ENCODE measurements around the gene IGSF9B.

DNA sequence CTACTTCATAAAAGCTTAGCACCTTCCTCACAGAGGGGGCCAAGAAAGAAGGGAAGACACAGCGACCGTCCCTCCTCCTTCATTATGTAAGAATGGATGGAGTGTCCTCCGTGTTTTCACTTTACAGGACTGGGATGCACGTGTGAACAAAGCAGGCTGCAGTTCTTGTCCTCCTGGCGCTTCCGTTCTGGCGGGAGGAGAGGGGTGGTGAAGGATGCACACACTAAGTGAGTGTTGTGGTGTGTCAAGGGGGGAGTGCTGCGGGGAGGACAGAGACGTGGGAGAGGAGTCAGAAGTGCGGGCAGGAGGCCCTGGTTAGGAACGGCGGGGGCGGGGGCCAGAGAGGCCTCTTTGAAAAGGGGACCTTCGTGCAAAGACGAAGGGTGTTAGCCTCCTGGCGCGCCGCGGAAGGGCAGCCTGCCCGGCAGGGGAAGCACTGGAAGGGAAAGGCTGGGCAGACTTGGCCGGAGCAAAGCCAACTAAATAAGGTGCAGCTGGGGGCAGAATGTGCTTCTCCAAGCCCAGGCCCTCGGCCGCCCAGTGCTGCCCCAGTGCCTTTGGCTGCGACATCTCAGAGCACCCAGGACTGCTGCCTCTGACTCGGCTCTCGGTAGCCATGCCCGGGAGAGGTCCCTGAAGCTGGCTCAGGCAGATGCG lies 27.0 kb upstream of the IGSF9B start:
- TF ChIP-seq, protein P1, sequence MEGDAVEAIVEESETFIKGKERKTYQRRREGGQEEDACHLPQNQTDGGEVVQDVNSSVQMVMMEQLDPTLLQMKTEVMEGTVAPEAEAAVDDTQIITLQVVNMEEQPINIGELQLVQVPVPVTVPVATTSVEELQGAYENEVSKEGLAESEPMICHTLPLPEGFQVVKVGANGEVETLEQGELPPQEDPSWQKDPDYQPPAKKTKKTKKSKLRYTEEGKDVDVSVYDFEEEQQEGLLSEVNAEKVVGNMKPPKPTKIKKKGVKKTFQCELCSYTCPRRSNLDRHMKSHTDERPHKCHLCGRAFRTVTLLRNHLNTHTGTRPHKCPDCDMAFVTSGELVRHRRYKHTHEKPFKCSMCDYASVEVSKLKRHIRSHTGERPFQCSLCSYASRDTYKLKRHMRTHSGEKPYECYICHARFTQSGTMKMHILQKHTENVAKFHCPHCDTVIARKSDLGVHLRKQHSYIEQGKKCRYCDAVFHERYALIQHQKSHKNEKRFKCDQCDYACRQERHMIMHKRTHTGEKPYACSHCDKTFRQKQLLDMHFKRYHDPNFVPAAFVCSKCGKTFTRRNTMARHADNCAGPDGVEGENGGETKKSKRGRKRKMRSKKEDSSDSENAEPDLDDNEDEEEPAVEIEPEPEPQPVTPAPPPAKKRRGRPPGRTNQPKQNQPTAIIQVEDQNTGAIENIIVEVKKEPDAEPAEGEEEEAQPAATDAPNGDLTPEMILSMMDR (IDR thresholded peaks at IDR 0.05; ENCODE audit: low read depth, low read length, missing input control): no peak
- TF ChIP-seq RAD21 (IDR thresholded peaks at IDR 0.05) (no peak), MAX (IDR thresholded peaks at IDR 0.05) (no peak), JUND (IDR thresholded peaks at IDR 0.05) (no peak), EGR1 (IDR thresholded peaks at IDR 0.05; ENCODE audit: low read depth in 2 of 2) (no peak), TAF1 (conservative IDR thresholded peaks at IDR 0.05) (no peak), FOXA1 (IDR thresholded peaks at IDR 0.05) (no peak), SP1 (IDR thresholded peaks at IDR 0.05) (no peak), RXRA (IDR thresholded peaks at IDR 0.05) (no peak), GABPA (IDR thresholded peaks at IDR 0.05 in 1 of 2, conservative IDR thresholded peaks at IDR 0.05 in 1 of 2) (no peak)
- TF ChIP-seq, protein P2, sequence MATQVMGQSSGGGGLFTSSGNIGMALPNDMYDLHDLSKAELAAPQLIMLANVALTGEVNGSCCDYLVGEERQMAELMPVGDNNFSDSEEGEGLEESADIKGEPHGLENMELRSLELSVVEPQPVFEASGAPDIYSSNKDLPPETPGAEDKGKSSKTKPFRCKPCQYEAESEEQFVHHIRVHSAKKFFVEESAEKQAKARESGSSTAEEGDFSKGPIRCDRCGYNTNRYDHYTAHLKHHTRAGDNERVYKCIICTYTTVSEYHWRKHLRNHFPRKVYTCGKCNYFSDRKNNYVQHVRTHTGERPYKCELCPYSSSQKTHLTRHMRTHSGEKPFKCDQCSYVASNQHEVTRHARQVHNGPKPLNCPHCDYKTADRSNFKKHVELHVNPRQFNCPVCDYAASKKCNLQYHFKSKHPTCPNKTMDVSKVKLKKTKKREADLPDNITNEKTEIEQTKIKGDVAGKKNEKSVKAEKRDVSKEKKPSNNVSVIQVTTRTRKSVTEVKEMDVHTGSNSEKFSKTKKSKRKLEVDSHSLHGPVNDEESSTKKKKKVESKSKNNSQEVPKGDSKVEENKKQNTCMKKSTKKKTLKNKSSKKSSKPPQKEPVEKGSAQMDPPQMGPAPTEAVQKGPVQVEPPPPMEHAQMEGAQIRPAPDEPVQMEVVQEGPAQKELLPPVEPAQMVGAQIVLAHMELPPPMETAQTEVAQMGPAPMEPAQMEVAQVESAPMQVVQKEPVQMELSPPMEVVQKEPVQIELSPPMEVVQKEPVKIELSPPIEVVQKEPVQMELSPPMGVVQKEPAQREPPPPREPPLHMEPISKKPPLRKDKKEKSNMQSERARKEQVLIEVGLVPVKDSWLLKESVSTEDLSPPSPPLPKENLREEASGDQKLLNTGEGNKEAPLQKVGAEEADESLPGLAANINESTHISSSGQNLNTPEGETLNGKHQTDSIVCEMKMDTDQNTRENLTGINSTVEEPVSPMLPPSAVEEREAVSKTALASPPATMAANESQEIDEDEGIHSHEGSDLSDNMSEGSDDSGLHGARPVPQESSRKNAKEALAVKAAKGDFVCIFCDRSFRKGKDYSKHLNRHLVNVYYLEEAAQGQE (IDR thresholded peaks at IDR 0.05): no peak

All from liver (tissue), 3 donors.